ENCODE data around the gene FGF1.
A peak's percentile ranks its signal among the peaks of the same experiment; 100 is the strongest.

The FGF1 gene

GRCh38 chr5:142668336-142668735 lies 17.6 kb downstream of the FGF1 start:
- H3K4me3 Mint-ChIP-seq: no peak overlapping the region
- peaks cover 8 to 9% of the 10 kb centered on the region in 2 donors for H3K27me3 Mint-ChIP-seq
- no peak overlapping the region for H3K27ac Mint-ChIP-seq
- no peak for ATAC-seq (replicated peaks)
- no peaks in the 10 kb centered on the region for H3K36me3 Mint-ChIP-seq
- H3K4me1 Mint-ChIP-seq: no peaks in the 10 kb centered on the region
- no peak for DNase-seq
- no peaks in the 10 kb centered on the region for H3K9me3 Mint-ChIP-seq

DNA sequence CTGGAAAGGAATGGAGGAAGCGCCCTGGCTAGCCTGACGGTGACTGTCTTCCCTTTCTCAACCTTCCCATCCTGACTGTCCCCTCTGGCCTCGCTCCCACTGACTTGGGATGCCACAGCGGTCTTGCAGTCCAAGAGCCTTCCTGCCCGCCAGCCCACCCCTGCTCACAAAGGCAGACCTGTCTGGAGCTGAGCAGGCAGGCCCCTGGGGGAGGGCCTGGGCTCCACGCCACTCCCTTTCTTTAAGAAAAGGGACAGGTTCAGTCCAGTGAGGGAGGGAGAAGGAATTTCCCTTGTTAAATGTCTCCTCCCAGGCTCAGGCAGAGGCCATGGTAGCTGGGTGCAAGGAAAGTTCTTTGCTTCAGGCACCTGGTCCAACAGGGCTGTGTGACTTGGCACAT lies 18.1 kb downstream of the FGF1 start:
- H3K4me1 Mint-ChIP-seq: no peaks in the 10 kb centered on the region

GRCh38 chr5:142664636-142665035 lies 21.3 kb downstream of the FGF1 start:
- no peak overlapping the region for H3K4me3 Mint-ChIP-seq
- H3K27me3 Mint-ChIP-seq: peaks cover 14 to 19% of the 10 kb centered on the region in 2 donors
- H3K27ac Mint-ChIP-seq: no peak overlapping the region
- no peaks in the 10 kb centered on the region for H3K9me3 Mint-ChIP-seq
- DNase-seq (no peak), ATAC-seq (replicated peaks) (no peak)
- no peaks in the 10 kb centered on the region for H3K36me3 Mint-ChIP-seq
- H3K4me1 Mint-ChIP-seq: no peaks in the 10 kb centered on the region

More for the DNA sequence above, 18.1 kb downstream of the FGF1 start:
- no peaks in the 10 kb centered on the region for H3K9me3 Mint-ChIP-seq
- no peaks in the 10 kb centered on the region for H3K36me3 Mint-ChIP-seq
- DNase-seq (no peak), ATAC-seq (replicated peaks) (no peak)
- H3K27me3 Mint-ChIP-seq: peaks cover 8 to 14% of the 10 kb centered on the region in 2 donors
- no peak overlapping the region for H3K27ac Mint-ChIP-seq
- no peak overlapping the region for H3K4me3 Mint-ChIP-seq

DNA sequence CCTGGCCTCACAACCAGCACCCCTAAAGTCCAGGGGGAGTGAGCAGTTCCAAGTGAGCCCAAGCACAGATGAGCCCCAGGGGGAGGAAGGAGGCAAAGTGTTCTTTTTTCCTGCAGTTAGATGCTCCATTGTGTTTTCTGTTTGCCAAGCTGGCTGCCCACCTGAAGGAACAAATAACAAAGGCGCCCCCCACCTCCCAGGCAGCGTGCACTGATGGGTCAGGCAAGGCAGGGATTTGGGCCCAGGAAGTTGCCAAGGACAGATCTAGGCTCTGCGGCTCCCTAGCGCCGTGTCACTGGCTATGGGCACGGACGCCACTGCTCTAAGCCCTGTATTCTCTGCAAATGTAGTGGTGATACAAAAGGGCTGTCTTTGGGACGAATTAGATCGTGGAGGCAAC lies 21.8 kb downstream of the FGF1 start:
- ATAC-seq (replicated peaks) (no peak), DNase-seq (no peak)
- Mint-ChIP-seq H3K36me3 (no peaks in the 10 kb centered on the region), H3K27me3 (peaks cover 14 to 19% of the 10 kb centered on the region in 2 donors), H3K27ac (no peak overlapping the region), H3K4me3 (no peak overlapping the region), H3K9me3 (no peaks in the 10 kb centered on the region), H3K4me1 (no peaks in the 10 kb centered on the region)

- ATAC-seq (replicated peaks) (no peak), DNase-seq (no peak)
- H3K9me3 Mint-ChIP-seq: no peaks in the 10 kb centered on the region
- H3K4me1 Mint-ChIP-seq: no peaks in the 10 kb centered on the region
- peaks cover 14 to 19% of the 10 kb centered on the region in 2 donors for H3K27me3 Mint-ChIP-seq
- no peak overlapping the region for H3K4me3 Mint-ChIP-seq
- no peak overlapping the region for H3K27ac Mint-ChIP-seq
- no peaks in the 10 kb centered on the region for H3K36me3 Mint-ChIP-seq
Observed at GRCh38 chr5:142663246-142663645, 22.6 kb downstream of the FGF1 start.

GRCh38 chr5:142661957-142662356 lies 23.9 kb downstream of the FGF1 start:
- Mint-ChIP-seq H3K4me3 (no peak overlapping the region), H3K4me1 (no peaks in the 10 kb centered on the region), H3K36me3 (no peaks in the 10 kb centered on the region), H3K27ac (no peak overlapping the region), H3K27me3 (peaks cover 23 to 29% of the 10 kb centered on the region in 2 donors), H3K9me3 (no peaks in the 10 kb centered on the region)
- DNase-seq (no peak), ATAC-seq (replicated peaks) (no peak)

- no peaks in the 10 kb centered on the region for H3K4me1 Mint-ChIP-seq
- H3K27me3 Mint-ChIP-seq: peaks cover 19 to 30% of the 10 kb centered on the region in 2 donors
- H3K36me3 Mint-ChIP-seq: no peaks in the 10 kb centered on the region
- H3K4me3 Mint-ChIP-seq: no peak overlapping the region
- ATAC-seq (replicated peaks) (no peak), DNase-seq (no peak)
- no peaks in the 10 kb centered on the region for H3K9me3 Mint-ChIP-seq
- no peak overlapping the region for H3K27ac Mint-ChIP-seq
Observed at GRCh38 chr5:142661143-142661542, 24.7 kb downstream of the FGF1 start.

GRCh38 chr5:142660731-142661130 lies 25.2 kb downstream of the FGF1 start:
- H3K4me1 Mint-ChIP-seq: no peaks in the 10 kb centered on the region
- no peaks in the 10 kb centered on the region for H3K36me3 Mint-ChIP-seq
- DNase-seq: no peak
- H3K27me3 Mint-ChIP-seq: peaks cover 19 to 28% of the 10 kb centered on the region in 2 donors
- no peak for ATAC-seq (replicated peaks)
- no peak overlapping the region for H3K27ac Mint-ChIP-seq
- H3K9me3 Mint-ChIP-seq: no peaks in the 10 kb centered on the region
- H3K4me3 Mint-ChIP-seq: no peak overlapping the region

DNA sequence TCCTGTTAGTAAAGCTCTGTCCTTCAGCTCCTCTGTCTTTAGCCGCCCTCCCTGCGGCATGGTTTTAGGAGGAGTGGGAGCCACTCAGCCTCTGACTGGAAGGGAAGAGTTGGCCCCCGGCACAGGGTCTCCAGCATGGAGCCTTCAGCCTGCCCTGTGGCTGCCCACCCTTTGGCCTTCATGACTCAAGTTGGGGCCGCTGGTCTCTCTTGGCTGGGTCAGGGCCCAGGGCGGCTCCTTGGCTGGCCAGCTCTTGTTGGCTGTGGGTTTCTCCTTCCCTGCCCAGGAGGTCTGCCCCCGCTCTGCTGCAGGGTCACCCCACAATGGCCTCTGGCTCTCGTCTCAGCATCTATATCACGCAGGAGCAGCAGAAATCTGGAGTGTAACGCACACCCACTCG lies 25.7 kb downstream of the FGF1 start:
- H3K36me3 Mint-ChIP-seq: no peaks in the 10 kb centered on the region
- no peak for DNase-seq
- H3K4me3 Mint-ChIP-seq: no peak overlapping the region
- no peak overlapping the region for H3K27ac Mint-ChIP-seq
- no peaks in the 10 kb centered on the region for H3K9me3 Mint-ChIP-seq
- ATAC-seq (replicated peaks): no peak
- H3K27me3 Mint-ChIP-seq: peaks cover 19 to 23% of the 10 kb centered on the region in 2 donors
- no peaks in the 10 kb centered on the region for H3K4me1 Mint-ChIP-seq

DNA sequence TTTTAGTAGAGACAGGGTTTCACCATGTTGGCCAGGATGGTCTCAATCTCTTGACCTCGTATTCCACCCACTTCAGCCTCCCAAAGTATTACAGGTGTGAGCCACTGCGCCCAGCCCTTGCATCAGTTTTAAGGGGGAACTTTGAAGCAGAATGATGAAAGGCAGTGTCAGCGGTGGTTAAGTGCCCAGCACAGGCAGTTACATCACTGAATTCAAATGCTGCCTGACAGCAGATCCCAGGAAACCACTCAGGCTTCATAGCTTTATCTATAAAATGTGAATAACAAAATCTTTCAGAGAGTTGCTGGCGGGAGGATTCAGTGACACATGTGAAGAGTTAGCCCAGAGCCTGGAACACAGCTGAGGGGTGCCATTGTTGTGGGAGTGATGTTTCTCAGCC lies 26.5 kb downstream of the FGF1 start:
- Mint-ChIP-seq H3K36me3 (no peaks in the 10 kb centered on the region), H3K27ac (no peak overlapping the region), H3K4me1 (no peaks in the 10 kb centered on the region), H3K4me3 (no peak overlapping the region), H3K9me3 (no peaks in the 10 kb centered on the region), H3K27me3 (peaks cover 24 to 26% of the 10 kb centered on the region in 2 donors)
- ATAC-seq (replicated peaks) (no peak), DNase-seq (no peak)

DNA sequence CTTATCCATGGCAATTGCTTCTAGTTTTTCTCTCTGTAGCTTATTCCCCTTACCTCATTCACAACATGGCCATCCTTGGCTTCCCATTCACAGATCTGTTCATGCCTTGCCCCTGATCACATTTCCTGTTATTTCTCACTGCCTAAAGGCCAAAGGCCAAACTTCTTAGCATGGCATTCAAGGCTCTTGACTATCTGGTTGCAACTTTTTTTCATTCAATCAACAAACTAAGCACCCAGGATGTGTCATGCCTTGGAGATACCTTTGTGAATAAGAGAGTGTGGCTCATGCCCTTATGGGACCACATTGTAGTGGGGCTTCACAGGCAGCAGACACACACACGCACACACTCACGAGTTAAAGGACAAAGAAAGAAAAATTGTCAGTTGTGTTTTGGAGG lies 27.6 kb downstream of the FGF1 start:
- DNase-seq: no peak
- Mint-ChIP-seq H3K4me1 (no peaks in the 10 kb centered on the region), H3K4me3 (no peak overlapping the region), H3K27me3 (peaks cover 29 to 34% of the 10 kb centered on the region in 2 donors), H3K27ac (no peak overlapping the region), H3K9me3 (no peaks in the 10 kb centered on the region), H3K36me3 (no peaks in the 10 kb centered on the region)
- no peak for ATAC-seq (replicated peaks)

DNA sequence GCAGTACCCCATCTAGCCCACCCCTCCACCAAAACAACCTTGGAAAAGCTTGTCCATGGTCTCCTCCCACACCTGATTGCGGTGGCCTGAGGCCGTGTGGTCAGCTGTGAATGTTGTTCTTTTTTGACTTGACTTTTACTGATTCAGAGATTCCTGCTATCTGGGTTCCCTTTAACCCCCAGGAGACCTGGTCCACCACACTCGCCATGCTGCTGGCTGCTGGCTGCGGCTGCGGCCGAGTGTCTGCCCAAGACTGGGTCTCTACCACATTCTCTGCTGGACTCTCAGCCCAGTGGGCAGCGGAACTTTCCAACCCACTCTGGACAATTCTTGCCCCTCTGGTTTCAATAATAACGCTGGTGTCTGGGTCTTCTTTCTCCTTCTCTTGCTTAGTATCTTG lies 28.4 kb downstream of the FGF1 start:
- no peak for DNase-seq
- Mint-ChIP-seq H3K9me3 (no peaks in the 10 kb centered on the region), H3K27ac (no peak overlapping the region), H3K36me3 (no peaks in the 10 kb centered on the region), H3K27me3 (peaks cover 27 to 35% of the 10 kb centered on the region in 2 donors), H3K4me3 (no peak overlapping the region), H3K4me1 (no peaks in the 10 kb centered on the region)
- no peak for ATAC-seq (replicated peaks)

GRCh38 chr5:142655339-142656267 lies 30.3 kb downstream of the FGF1 start:
- peak; percentile 30 for DNase-seq
- H3K4me3 Mint-ChIP-seq: no peak overlapping the region
- ATAC-seq (replicated peaks): peak; percentile 84 to 92
- no peaks in the 10 kb centered on the region for H3K9me3 Mint-ChIP-seq
- no peaks in the 10 kb centered on the region for H3K36me3 Mint-ChIP-seq
- H3K4me1 Mint-ChIP-seq: no peaks in the 10 kb centered on the region
- H3K27ac Mint-ChIP-seq: no peak overlapping the region
- H3K27me3 Mint-ChIP-seq: peaks cover 27 to 30% of the 10 kb centered on the region in 2 donors

DNA sequence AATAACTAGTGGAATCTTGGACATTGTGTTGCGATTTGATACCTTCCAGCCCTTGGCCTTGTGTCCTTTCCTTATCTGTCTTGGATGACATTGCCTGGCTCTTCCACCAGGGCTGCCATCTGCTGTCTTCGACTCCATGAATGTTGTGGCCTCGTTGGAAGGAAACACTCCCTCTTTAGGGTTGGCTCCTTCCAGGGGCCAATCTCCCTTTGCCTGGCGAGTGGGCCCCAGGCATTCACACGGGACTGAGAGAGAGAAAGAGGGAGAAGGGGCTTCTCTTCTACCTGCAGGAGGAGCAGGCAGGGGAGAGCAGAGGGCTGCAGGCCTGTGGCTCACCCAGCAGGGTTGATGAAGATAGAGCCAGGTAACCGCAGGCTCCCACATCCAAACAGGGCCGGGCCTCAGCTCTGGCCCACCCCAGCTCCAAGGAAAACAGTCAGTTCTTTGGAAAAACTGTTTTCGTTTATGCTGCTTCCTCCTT lies 31.3 kb downstream of the FGF1 start:
- Mint-ChIP-seq H3K27me3 (peaks cover 23 to 30% of the 10 kb centered on the region in 2 donors), H3K27ac (no peak overlapping the region)
- no peak for DNase-seq

GRCh38 chr5:142653321-142653720 lies 32.6 kb downstream of the FGF1 start:
- Mint-ChIP-seq H3K27ac (no peak overlapping the region), H3K4me3 (no peak overlapping the region), H3K36me3 (no peaks in the 10 kb centered on the region), H3K4me1 (no peaks in the 10 kb centered on the region), H3K27me3 (peaks cover 23 to 30% of the 10 kb centered on the region in 2 donors), H3K9me3 (no peaks in the 10 kb centered on the region)
- DNase-seq: no peak
- no peak for ATAC-seq (replicated peaks)

More for the DNA sequence above, 31.3 kb downstream of the FGF1 start:
- Mint-ChIP-seq H3K4me3 (no peak overlapping the region), H3K36me3 (no peaks in the 10 kb centered on the region), H3K4me1 (no peaks in the 10 kb centered on the region), H3K9me3 (no peaks in the 10 kb centered on the region)
- no peak for ATAC-seq (replicated peaks)
